GM18951 (cell line): Measurements from ENCODE around the gene NTHL1.
A peak's percentile ranks its signal among the peaks of the same experiment; 100 is the strongest.

ENCODE experiments used
- POLR2A ChIP-seq: IDR thresholded peaks from 4 replicates; pipeline ENCODE4 v1.6.1; 2011; ENCODE audit warnings: mild to moderate bottlenecking; ENCODE audit not compliant: insufficient read length, insufficient read depth; ENCODE audit errors: extremely low read depth
- in situ Hi-C: fragments of 300-500 bp; cut with MboI; formaldehyde crosslinking; loops from one replicate; pipeline ENCODE4 v1.12.0; 2022; ENCODE audit warnings: low sequenced_read_pairs, mixed read lengths, inconsistent platforms; ENCODE audit not compliant: unreplicated experiment

NTHL1 gene

DNA sequence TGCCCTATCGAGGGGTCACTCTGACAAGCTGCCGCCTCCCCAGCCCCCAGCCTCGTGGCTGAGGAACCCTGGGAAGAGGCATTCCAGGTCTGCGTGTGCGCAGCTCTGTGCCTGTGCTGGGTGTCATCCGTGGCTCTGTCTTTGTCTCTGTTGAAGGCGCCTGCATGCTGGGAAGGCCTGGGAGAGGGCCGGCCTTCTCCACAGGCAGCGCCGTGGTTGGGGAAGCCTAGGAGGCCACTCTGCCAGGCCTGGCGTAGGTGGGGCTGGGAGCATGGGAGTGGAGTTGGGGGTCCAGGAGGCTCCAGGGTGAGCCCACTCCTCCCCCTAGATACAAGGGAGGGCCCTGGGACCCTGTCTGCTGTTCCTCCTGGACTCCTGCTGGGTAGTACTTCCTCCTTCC is 17.6 kb downstream of the NTHL1 start:
- no peak for TF ChIP-seq POLR2A
- in situ Hi-C loops = no loop called here

DNA sequence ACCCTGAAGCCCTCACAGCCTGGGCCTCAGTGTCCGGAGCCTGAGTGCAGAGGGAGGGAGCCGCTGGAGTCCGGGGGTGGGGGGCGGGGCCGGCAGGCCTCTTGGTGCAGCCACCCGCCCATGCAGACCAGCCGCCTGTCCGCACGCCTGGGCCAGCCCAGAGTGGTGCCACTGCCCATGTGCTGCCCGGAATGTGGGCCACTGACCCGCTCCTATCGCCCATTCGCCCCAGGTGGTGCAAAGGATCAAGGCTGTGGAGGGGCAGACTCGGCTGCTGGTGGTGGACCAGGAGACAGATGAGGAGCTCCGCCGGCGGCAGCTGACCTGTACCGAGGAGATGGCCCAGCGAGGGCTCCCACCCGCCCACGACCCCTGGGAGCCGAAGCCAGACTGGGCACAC is 18.3 kb downstream of the NTHL1 start:
- in situ Hi-C loops = no loop called here
- no peak for TF ChIP-seq POLR2A

DNA sequence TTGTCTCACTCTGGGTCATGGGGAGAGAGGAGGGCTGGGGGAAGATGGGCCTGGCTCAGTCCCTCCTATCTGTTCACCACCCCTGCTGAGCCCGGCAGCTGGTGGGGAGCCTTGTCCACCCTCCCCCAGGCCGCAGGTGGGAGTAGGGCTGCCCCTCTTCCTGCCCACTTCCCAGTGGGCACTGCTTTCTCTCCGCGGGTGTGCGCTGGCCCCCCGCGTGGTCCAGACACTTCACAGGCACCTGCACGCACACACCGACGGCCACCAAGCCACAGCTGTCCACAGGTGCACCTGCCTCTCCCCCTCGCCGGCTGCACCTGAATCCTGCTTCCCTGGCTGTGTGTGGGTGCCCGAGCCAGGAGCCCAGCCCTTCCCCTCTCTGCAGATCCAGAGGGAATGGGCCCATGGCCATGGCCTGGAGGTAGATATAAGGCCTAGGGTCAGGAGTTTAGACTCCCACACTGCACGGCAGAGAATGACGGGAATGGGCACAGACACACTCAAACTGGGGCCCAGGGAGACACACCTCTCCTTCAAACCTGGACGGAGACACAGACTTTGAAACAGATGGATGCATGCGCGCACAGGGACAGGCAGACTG is 18.9 kb downstream of the NTHL1 start:
- TF ChIP-seq POLR2A = no peak
- in situ Hi-C loops = no loop called here

DNA sequence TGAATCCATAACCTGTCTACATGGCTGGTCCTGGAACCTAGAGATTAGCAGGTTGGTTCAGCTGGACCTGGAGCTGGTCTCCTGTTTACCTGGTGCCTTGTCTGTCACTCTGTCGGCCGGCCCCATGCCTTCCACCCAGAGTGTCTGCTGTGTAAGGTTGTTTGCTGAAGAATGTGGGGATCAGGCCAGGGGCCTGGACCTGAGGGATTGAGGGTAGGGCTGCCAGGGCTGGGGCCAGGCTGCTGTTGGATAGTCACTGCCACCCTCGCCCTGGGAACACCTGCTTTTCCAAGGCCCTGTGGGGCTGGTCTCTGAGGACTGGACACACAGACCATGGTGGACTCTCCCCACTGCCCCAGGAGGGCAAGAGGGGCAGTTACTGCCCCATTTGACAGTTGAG is 19.5 kb downstream of the NTHL1 start:
- in situ Hi-C loops = no loop called here
- TF ChIP-seq POLR2A = no peak

DNA sequence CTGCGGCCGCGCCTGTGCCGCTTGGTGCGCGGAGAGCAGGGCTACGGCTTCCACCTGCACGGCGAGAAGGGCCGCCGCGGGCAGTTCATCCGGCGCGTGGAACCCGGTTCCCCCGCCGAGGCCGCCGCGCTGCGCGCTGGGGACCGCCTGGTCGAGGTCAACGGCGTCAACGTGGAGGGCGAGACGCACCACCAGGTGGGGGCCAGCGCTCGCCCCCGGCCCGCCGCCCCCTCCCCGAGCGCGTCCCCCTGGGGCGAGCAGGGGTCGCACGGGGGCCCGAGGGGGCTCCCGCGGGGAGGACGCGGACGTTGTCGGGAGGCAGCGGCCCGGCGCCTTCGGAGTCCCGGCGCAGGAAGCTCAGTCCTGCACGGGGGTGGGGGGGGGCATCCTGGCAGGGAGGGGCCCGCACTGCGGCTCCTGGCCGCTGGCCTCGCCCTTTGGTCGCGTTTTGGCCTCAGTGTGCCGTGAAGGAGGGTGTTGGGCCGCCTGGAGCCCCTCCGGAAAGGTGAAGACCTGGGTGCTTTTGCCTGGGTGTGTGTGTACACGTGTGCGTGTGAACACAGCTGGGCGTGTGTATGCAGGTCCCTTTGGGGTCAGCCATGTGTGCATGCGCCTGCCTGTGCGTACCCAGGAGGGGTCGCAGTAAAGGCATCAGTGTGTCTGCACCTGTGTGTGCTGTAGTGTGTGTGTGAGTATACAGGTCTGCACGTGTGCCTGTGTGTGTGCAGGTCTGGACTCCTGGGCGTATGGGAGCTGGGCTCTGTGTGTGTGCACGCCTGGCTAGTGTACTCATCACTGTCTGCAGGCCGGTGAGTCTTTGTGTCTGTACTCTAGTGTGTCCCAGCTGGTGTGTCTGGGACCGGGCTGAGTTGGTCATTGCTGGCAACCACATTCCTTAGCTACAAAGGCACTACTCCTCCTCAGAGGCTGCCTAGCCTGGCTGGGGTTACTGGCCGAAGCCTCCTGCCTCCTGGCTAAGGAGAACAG is 20.3 kb downstream of the NTHL1 start:
- no peak for TF ChIP-seq POLR2A
- in situ Hi-C loops = no loop called here

DNA sequence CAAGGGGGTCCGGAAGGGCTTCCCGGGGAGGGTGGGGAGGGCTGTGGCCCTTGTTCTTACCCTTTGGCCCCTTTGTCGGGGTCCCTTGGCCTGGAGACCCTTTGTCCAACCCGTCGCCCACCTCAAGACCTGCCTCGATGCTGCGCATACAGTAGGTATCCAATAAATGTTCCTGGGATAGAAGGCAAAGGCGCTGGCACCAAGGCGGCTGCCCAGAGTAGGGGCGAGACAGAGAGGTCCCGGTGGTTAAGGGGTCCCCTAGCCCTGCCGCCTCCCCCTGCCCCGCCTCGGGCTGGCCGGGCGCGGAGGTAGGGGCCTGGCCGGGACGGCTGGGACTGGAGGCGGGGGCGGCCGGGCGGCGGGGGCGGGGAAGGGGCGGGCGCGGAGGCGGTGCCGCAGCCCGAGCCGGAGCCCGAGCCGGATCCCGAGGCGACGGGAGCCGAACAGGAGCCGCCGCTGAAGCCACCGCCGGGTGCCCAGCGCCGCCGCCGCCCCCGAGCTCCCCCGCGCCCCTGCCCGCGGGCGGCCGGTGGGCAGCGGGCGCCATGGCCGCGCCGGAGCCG is 21.1 kb downstream of the NTHL1 start, which contains the start of gene NHERF2:
Gene NHERF2 (plus strand): TSS at position 442 of the 563 bp plus-strand sequence. CDS start 104 bp downstream, at position 546.
- no peak for TF ChIP-seq POLR2A
- in situ Hi-C loops = no loop called here

DNA sequence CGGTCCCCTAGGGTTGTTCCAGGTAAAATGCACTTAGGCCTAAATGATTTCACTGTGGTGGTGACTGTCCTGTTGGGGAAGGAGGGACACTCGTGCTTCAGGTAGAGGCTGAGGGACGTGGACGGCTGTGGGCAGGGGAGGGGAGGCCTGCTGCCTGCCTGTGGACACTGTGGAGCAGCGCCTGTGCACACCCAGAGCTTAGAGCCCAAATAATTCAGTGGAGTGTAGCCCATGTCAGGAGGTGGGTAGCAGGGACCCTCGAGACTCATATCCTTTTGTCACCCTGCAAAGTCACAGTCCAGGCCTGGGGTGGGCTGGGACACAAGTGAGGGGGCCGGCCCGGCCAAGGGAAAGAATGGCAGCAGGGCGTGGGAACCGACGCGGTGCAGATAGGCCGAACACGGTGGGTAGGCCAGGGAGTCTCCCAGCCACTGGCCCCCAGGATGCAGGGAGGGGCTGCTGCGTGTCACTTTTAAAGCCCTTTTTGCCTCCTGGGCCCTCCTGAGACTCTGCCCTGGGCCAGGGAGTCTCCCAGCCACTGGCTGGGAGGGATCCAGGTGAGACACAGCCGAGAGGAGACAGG is 21.7 kb downstream of the NTHL1 start:
- in situ Hi-C loops = no loop called here

DNA sequence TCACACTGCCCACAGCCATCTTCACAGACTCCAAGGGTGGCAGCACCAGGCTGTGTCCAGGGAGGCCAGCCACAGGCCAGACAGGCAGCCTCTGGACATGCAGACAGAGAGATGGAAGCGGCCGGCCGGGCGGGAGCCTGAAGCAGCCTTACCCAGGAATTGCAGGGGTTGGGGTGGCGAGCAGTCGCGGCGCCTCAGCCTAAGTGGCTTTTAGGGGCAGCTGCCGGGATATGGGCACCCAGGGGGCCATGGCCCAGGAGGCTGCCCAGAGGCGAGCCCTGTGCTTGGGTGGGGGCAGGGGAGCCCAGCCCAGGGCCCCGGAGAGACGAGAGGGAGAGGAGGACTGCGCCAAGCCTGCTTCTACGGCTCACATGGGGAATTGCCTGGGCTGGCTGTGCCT is 22.4 kb downstream of the NTHL1 start:
- TF ChIP-seq POLR2A = no peak
- in situ Hi-C loops = no loop called here

More for the DNA sequence above, 21.7 kb downstream of the NTHL1 start:
- no peak for TF ChIP-seq POLR2A

DNA sequence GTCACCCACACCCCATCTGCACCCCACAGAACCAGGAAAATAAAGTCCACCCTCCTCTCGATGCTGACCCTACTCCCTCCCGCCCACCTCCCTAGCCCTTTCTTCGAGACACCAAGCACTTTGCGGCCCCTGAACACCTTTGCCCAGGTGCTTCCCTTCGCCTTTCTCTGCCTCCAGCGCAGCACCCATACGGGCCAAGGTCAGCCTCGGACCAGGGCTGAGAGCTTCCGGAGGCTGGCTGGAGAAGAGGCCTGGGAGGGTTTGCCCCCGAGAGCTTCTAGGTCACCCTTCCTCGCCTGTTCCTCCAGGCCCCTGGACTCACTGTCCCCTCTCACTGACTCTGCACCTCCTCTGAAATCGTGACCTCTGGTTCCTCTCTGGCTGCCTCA is 23.6 kb downstream of the NTHL1 start:
- TF ChIP-seq POLR2A = no peak
- in situ Hi-C loops = loop anchor here (5.0 kb wide), 1 partner anchor 118 kb away; no protein-coding TSS in a partner anchor

DNA sequence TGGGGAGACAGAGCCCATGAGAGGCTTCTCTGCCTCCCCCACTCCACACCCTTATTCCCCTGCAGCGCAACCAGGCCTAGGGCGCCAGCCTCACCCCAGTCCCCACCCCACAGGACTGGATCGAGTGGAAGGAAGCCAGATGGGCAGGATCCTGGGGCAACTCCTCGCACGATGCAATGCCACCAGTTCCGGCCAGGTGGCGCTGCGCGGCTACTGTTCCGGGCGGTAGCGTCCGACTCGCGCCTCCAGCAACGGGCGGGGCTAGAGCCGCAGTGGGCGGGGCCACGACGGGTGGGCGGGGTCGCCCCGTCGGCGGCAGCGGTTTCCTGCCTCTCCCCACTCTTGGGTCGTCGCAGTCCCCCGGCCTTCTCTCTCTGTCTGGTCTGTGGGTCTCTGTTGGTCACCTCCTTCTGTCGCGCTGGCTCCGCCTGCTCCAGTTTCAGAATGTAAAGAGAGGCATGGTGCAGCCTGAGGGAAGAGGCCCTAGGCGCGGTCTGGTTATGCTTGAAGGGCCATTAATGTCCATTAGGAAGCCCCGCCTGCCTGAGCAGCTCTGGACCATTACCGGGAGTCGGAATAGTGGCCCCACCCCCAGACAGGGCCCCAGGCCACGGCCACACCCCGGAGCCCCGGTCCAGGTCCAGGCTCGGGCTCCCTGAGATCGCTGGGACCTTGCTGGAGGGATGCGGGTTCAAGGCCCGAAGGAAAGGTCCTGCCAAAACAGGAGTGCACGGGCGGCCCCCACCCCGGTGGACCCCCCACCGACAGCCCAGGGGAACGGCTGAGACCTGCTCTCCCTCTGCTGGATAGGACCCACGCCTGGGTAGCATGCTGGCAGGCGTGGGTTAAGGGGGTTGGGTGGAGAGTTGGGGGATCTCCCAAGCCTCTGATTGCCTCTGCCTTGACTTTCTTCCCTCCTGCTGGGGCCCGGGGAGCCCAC is 24.3 kb downstream of the NTHL1 start:
- TF ChIP-seq POLR2A = peak; percentile 38
- in situ Hi-C loops = loop anchor here (5.0 kb wide), 1 partner anchor 119 kb away; no protein-coding TSS in a partner anchor

DNA sequence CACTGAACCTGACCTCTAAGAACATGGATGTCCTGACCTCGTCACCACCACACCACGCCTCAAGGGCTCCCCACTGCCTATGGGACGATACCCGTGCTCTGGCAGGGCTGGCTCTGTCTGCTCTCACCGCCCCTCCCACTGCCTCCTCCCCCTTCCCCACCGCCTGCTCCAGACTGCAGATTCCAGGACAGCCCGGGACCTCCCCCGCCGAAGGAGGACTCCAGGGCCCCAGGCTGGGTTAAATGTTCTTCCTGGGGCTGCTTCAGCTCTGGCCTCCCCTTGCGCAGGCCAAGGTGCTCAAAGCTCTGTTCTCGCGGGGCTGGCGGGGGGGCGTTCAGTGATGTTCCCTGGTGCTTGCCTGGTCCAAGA is 24.9 kb downstream of the NTHL1 start:
- in situ Hi-C loops = loop anchor here (5.0 kb wide), 1 partner anchor 120 kb away; no protein-coding TSS in a partner anchor
- no peak for TF ChIP-seq POLR2A
